RWPE2 (cell line): ENCODE results near the gene VWCE.

Experiments
- ATAC-seq: fragments of 200-7000 bp; cut with Tn5 transposase; 3 replicates; pipeline ENCODE4 v1.9.1; 2021; ENCODE audit warnings: low read depth
- DNase-seq: peaks from one replicate; pipeline ENCODE4 v3.0.0-alpha.2; 2020; ENCODE audit warnings: low spot score
- H3K27ac ChIP-seq: fragments of 450-650 bp; 2 replicates; pipeline ENCODE4 v1.5.1; 2017; ENCODE audit warnings: mild to moderate bottlenecking; ENCODE audit not compliant: poor library complexity, severe bottlenecking
- H3K27me3 ChIP-seq: fragments of 250-450 bp; sonication (Bioruptor Pico); 2 replicates; pipeline ENCODE4 v1.5.1; 2021; ENCODE audit warnings: mild to moderate bottlenecking, moderate library complexity; ENCODE audit not compliant: insufficient read depth, poor library complexity, severe bottlenecking
- H3K36me3 ChIP-seq: fragments of 250-450 bp; sonication (Bioruptor Pico); 2 replicates; pipeline ENCODE4 v1.5.1; 2020; ENCODE audit warnings: low read depth, mild to moderate bottlenecking, moderate library complexity
- H3K4me1 ChIP-seq: fragments of 250-450 bp; sonication (Bioruptor Pico); 2 replicates; pipeline ENCODE4 v1.5.1; 2021; ENCODE audit warnings: mild to moderate bottlenecking, moderate library complexity; ENCODE audit not compliant: insufficient read depth, poor library complexity, severe bottlenecking
- H3K4me3 ChIP-seq: fragments of 250-450 bp; sonication (Bioruptor Pico); 2 replicates; pipeline ENCODE4 v1.5.1; 2021; ENCODE audit warnings: mild to moderate bottlenecking, moderate library complexity; ENCODE audit not compliant: severe bottlenecking
- H3K9me3 ChIP-seq: fragments of 250-450 bp; sonication (Bioruptor Pico); 2 replicates; pipeline ENCODE4 v1.5.1; 2021; ENCODE audit warnings: mild to moderate bottlenecking, moderate library complexity; ENCODE audit not compliant: severe bottlenecking
- TF ChIP-seq, protein P1 (sequence below): fragments of 450-650 bp; IDR thresholded peaks from one replicate; pipeline ENCODE4 v1.5.1; 2017; ENCODE audit warnings: mild to moderate bottlenecking, moderate library complexity; ENCODE audit not compliant: poor library complexity, severe bottlenecking

Gene VWCE

GRCh38 chr11:61309141-61309540 lies 14.0 kb upstream of the VWCE start:
- TF ChIP-seq, protein P1, sequence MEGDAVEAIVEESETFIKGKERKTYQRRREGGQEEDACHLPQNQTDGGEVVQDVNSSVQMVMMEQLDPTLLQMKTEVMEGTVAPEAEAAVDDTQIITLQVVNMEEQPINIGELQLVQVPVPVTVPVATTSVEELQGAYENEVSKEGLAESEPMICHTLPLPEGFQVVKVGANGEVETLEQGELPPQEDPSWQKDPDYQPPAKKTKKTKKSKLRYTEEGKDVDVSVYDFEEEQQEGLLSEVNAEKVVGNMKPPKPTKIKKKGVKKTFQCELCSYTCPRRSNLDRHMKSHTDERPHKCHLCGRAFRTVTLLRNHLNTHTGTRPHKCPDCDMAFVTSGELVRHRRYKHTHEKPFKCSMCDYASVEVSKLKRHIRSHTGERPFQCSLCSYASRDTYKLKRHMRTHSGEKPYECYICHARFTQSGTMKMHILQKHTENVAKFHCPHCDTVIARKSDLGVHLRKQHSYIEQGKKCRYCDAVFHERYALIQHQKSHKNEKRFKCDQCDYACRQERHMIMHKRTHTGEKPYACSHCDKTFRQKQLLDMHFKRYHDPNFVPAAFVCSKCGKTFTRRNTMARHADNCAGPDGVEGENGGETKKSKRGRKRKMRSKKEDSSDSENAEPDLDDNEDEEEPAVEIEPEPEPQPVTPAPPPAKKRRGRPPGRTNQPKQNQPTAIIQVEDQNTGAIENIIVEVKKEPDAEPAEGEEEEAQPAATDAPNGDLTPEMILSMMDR, result no peak
- DNase-seq (no peak), ATAC-seq (no peak)
- peaks cover 96% of the 10 kb centered on the region for H3K36me3 ChIP-seq
- no peaks in the 10 kb centered on the region for H3K4me1 ChIP-seq
- H3K4me3 ChIP-seq, result no peak overlapping the region
- H3K27me3 ChIP-seq, result no peaks in the 10 kb centered on the region
- no peak overlapping the region for H3K27ac ChIP-seq
- no peaks in the 10 kb centered on the region for H3K9me3 ChIP-seq

GRCh38 chr11:61307354-61307753 lies 12.2 kb upstream of the VWCE start:
- H3K27me3 ChIP-seq, result no peaks in the 10 kb centered on the region

DNA sequence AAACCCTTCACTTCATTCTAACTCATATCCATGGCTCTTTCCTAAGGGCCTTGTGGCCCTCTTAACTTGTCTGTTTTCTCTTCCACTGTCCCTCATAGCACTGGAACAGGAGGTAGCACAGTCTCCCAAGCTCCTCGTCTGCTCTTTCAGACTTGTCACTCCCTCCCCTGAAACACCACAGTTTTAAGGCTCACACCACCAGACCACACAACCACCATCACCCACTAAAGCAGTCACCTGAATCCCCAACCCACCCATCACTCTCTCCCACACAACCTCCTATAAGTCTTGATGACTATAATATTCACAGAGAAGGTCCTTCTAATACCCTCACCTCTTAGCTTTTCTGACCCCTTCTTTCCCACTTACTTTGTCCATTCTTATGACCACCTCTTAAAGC lies 11.1 kb upstream of the VWCE start:
- Histone ChIP-seq H3K27me3 (no peaks in the 10 kb centered on the region), H3K4me3 (no peak overlapping the region), H3K9me3 (no peaks in the 10 kb centered on the region), H3K4me1 (no peaks in the 10 kb centered on the region), H3K36me3 (peaks cover 95% of the 10 kb centered on the region), H3K27ac (no peak overlapping the region)
- TF ChIP-seq, protein P1, result no peak
- DNase-seq, result no peak
- no peak for ATAC-seq

More at GRCh38 chr11:61307354-61307753, 12.2 kb upstream of the VWCE start:
- ATAC-seq (no peak), DNase-seq (no peak)
- TF ChIP-seq, protein P1, result no peak
- Histone ChIP-seq H3K4me1 (no peaks in the 10 kb centered on the region), H3K27ac (no peak overlapping the region), H3K4me3 (no peak overlapping the region), H3K9me3 (no peaks in the 10 kb centered on the region), H3K36me3 (peaks cover 95% of the 10 kb centered on the region)

DNA sequence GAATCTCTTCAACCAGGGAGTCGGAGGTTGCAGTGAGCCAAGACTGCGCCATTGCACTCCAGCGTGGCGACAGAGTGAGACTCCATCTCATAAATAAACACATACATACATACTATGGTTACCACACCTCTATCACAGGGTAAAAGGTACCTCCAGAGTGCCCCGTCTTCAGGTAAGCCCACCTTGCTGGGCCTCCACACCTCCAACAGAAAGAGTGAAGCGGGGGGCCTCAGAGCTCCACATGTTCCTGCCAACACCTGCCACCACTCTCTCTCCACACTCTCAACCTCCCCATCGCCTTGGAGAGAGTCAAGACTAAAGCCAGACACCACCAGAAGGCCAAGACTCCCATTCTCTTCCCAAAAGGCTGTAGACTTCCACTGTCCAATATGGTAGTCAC lies 10.3 kb upstream of the VWCE start:
- Histone ChIP-seq H3K36me3 (peaks cover 94% of the 10 kb centered on the region), H3K27ac (no peak overlapping the region), H3K9me3 (no peaks in the 10 kb centered on the region), H3K27me3 (no peaks in the 10 kb centered on the region), H3K4me1 (no peaks in the 10 kb centered on the region), H3K4me3 (no peak overlapping the region)
- TF ChIP-seq, protein P1, result no peak
- DNase-seq (no peak), ATAC-seq (no peak)

GRCh38 chr11:61303725-61304124 lies 8.6 kb upstream of the VWCE start:
- ATAC-seq, result no peak
- Histone ChIP-seq H3K9me3 (no peaks in the 10 kb centered on the region), H3K36me3 (peaks cover 84% of the 10 kb centered on the region), H3K4me3 (no peak overlapping the region), H3K27me3 (no peaks in the 10 kb centered on the region), H3K4me1 (no peaks in the 10 kb centered on the region), H3K27ac (no peak overlapping the region)
- no peak for DNase-seq
- TF ChIP-seq, protein P1, result no peak
